ENCODE measurements around the gene EDEM3.
A peak's percentile ranks its signal among the peaks of the same experiment; 100 is the strongest.
"Not testable (repeated sequence)": the region's sequence is repeated elsewhere in the genome, so short reads cannot be mapped to it uniquely, and the experiment has no call there.

The EDEM3 gene

GRCh38 chr1:184724843-184725242 is 29.8 kb downstream of the EDEM3 start:
- DNase-seq, result no peak

DNA sequence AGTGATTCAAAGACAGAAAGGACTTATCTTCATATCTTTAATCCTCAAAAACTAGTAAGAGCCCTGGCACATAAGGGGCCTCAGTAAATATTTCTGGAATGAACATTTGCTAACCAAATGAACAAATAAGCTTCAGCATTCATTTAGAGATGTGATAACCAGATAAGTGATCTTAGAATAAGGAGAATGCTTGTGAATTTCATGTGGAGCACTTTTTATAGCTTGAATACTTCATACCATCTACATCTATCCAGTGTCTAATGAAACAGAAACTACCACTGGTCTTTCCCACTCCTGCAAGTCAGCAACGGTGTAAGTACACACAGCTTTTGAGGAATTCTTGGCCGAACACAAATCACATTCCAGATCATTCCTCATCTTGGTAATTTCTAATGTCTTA is 38.5 kb downstream of the EDEM3 start:
- no peak for DNase-seq

- no peak for DNase-seq
These were observed 45.2 kb downstream of the EDEM3 start for GRCh38 chr1:184709418-184709817.

GRCh38 chr1:184708084-184708676 is 46.5 kb downstream of the EDEM3 start:
- DNase-seq, result no peak

DNA sequence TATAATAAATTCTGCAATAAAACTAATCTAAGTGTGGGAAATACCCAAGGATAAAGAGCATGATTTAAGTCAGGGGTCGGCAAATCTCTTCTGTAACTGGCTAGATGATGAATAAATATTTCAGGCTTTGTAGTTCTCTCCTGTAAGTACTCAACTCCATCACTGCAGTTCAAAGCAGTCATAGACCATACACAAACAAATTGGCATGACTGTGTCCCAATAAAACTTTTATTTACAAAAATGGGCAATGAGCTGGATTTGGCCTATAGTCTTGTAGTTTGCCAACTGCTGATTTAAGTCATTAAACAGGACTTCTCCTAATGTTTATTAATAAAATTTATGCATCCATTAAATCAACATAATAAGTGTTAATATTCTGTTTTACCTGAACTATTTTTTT is 49.4 kb downstream of the EDEM3 start:
- DNase-seq, result no peak

DNA sequence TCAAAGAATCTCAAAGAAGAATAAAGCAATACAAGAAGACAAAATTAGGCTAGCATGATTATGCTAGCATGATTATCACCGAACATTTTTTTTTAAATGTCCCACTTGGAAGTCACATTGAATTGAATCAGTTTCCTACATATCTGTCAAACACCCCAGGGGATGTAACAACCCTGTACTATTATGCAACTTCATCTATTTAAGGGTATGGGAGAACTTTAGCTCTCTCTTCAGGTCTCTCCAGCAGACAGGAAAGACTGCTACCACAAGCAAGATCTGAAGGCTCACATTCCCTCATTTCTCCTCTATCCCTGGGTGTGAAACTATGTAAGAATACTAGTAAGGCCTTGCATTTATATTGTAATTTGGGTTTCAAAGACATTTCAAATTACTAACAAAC is 52.8 kb downstream of the EDEM3 start:
- no peak for DNase-seq

DNA sequence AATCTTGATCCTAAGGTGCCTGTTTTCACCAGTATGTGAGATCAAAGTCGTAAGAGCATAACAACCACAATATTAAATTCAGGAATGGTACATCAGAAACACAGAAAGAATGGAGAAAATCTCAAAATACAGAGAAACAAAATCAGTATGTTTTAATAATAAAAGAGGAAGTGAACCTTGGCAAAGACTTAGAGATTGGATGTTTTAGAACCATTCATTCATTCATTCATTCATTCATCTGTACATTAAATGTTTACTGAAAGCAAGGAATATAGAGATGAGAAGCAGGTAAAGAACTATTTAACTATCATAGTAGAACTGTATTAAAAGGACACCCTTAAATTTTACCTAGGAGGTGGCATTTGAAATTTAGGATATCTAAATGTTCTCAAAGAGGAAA is 55.7 kb downstream of the EDEM3 start:
- no peak for DNase-seq

DNA sequence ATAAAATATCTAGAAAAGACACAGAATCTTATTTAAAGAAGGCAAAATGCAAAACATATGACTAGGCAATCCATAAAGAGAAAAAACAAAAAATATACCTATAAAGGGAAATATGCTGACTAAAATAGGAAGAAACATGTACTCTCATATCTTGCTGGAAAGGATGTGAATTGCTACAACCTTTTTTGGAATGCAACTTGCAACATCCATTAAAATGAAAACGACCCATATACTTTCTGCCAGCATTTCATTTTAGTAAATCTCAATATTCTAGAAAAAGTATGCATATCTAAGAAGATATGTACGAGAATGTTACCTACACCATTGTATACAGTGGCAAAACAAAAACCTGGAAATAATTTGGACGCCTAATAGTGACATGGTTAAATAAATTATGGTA is 56.6 kb downstream of the EDEM3 start:
- no peak for DNase-seq

GRCh38 chr1:184696403-184696802 is 58.3 kb downstream of the EDEM3 start:
- no peak for DNase-seq

DNA sequence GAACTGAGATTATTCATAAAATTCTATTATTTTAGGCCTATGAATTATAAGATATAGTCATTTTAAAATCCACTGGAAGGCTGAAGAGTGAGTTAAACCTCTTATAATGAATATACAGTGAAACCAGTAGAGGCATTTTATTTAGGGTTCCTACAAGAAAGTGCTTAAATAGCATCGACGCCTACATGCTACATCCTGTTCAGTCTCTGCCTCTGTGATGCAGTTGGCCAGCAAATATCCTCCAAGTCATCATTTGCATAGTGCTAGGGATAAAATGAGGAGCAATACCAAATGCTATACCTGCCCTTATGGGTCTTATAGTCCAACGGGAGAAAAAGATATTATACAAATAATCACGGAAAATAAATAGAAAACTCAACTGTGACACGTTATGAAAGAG is 59.6 kb downstream of the EDEM3 start:
- DNase-seq, result no peak

GRCh38 chr1:184693011-184693410 is 61.6 kb downstream of the EDEM3 start:
- DNase-seq, result no peak

GRCh38 chr1:184691719-184692324 is 62.8 kb downstream of the EDEM3 start:
- no peak for DNase-seq

DNA sequence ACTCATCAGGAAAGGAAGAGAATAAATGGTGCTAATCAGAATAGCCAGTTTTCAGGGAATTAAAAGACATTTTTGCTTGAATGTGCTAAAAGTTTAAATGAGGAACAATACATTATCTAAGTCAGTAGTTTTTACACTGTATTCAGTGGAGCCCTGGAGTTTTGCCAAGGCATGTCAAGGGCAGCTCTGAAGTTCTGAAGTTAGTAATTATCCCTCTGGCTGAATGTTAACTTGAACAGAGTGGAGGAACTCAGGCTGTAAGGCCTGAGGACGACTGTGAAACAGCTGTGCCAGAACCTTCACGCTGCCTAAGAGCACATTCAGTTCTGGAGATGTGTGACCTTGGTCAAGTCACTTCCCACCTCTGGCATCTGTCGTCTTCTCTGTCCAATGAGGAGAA is 68.1 kb downstream of the EDEM3 start:
- no peak for DNase-seq

DNA sequence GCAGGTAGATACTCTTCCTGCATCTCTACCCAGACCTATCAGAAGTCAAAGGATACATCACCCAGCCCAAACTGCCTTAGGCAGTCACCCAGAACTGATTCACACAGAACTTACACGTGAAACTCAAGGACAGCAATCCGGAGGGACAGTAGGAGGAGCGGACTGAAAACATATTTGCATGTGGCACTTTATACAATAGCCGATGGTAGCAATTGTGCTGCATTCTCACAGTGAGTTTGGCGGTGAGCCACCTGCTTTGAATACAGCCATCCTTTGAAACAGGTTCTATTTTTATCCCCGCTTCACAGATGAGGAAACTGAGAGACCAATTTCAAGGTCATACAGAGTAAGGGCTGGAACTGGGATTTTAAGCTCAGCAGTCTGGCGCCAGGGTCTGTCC is 69.5 kb downstream of the EDEM3 start:
- DNase-seq, result no peak

DNA sequence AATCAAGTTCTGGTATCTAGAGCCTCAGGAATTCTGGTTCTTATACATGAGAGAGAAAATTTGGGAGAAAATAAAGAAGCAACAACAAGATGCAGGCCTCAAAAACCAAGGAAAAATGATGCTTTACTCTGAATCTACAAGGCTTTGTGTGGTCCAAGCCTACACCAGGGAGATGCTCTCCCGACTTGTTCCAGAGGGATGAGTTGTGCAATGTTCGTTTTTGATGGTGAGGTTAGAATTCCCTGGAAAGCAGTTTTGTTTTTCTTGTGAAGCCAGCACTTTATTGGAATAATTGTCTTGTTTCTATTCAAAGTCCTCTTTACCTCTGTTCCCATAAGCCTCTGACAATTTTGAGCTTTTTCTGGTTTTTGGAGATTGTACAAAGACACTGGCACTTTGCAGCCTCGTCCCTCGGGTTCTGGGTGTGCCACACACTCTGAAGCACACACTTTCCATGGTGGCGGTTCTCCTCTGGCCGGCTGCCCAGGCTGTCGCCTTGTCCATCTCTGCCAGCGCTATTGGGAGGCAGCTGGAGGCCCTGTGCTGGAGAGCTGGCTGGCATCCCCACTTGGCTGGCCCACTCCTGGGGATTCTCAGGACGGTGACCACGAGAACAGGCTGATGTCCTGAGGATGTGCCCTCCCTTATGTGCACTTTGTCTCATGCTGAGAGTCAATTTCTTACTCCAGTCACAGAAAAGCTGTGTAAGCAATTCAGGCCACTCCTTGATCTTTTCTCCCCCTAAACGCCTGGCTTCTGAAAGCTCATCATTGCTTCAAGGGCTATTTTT is 70.2 kb downstream of the EDEM3 start:
- no peak for DNase-seq

DNA sequence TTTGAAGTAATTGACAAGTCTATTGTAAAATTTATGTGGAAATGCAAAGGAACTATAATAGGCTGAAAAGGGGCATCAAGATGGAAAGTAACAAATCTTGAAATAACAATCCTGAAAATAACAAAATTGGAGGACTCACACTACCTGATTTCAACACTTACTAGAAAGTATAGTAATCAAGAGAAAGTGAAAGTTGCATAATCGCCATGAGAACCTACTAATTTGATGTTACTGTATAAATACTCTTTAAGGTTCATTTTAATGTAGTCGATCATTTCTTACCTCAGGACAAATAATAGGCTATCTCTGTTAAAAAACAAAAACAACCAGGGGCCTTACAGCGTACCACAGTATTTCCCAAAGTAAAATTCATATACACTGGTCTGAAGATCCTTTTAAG is 71.7 kb downstream of the EDEM3 start:
- DNase-seq, result no peak

DNA sequence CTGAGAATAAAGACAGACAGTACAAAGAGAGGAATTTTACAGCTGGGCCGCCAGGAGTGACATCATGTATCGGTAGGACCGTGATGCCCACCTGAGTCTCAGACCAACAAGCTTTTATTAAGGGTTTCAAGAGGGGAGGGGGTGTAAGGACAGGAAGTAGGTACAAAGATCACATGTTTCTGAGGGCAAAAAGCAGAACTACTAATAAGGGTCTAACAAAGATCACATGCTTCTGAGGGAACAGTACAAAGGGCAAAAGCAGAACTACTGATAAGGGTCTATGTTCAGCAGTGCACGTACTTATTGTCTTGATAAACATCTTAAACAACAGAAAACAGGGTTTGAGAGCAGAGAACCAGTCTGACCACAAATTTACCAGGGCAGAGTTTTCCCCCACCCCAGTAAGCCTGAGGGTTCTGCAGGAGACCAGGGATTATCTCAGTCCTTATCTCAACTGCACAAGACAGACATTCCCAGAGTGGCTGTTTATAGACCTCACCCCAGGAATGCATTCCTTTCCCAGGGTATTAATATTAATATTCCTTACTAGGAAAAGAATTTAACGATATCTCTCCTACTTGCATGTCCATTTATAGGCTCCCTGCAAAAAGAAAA is 73.9 kb downstream of the EDEM3 start:
- DNase-seq, result peak; percentile 22

GRCh38 chr1:184679472-184679871 is 75.2 kb downstream of the EDEM3 start:
- DNase-seq, result not testable (repeated sequence)

DNA sequence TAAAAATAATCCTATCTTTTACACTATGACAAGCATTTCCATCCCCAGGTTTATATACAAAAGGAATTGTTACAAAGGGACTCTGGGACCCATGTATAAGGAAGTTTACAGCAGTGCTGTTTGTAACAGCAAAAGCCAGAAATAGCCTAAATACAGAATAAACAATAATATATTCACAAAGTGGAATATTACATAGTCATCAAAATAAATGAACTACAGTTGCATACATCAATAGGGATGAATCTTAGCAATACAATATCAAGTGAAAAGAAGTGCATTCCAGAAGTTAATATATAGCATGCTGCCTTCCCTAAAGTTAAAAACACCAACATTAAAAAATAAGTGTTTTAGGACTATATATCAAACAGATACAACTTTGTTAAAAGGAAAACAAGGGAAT is 77.3 kb downstream of the EDEM3 start:
- no peak for DNase-seq

DNA sequence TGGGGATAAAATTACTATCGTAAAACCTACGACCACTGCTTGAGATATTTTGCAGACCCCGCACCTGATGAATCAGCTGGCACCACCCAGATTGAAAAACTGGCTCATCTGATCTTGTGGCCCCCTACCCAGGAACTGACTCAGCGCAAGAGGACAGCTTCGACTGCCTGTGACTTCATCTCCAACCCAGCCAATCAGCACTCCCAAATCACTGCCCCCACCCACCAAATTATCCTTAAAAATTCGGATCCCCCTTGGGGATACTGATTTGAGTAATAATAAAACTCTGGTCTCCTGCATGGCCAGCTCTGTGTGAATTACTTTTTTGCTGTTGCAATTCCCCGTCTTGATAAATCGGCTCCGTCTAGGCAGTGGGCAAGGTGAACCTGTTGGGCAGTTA is 81.4 kb downstream of the EDEM3 start:
- no peak for DNase-seq

- no peak for DNase-seq
These were observed 82.5 kb downstream of the EDEM3 start for GRCh38 chr1:184672013-184672726.

DNA sequence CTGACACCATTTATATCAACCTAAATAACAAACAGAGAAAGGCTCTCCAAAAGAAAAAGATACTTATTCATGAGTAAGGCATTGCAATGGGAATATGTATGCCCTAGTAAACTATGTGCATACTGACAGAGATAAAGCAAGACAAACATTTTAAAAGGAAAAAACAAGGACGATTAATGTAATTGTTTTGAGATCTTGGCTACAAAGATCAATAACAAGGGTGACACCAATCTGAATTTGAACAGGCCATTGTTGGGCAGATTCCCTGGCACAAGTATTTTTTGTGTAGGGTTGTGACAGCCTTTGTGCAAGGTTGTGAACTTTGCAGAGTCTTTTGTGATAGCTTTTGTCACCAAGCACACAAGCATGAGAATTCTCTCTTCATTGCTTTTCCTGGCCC is 85.3 kb downstream of the EDEM3 start:
- DNase-seq, result no peak

DNA sequence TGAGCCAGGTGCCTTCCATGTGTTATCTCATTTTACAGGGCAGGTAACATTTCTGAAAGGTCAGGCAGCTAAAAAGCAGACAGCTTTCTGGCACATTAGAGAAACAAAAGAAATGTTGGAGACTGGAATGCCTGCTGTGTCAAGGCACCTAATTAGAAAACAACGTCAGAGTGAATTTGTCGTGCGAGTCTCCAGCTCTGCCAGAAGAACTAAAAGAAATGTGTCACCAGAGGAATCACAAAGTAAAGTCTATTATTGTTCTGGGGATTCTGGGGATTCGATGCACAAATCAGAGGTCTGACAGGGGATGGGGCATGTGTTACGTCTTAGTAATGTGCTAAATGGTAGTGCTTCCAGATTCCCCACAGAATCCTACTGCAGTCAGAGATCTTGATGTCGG is 89.3 kb downstream of the EDEM3 start:
- no peak for DNase-seq

All from NCI-H226 (cell line).